GM12872 (cell line): Measurements from ENCODE around the gene APMAP.

Experiments used
- TF ChIP-seq, protein P1 (sequence below): IDR thresholded peaks from 3 replicates; pipeline ENCODE4 v1.5.1; 2011; ENCODE audit warnings: low read depth, mild to moderate bottlenecking, low read length, moderate library complexity; ENCODE audit not compliant: insufficient read depth

The APMAP gene

DNA sequence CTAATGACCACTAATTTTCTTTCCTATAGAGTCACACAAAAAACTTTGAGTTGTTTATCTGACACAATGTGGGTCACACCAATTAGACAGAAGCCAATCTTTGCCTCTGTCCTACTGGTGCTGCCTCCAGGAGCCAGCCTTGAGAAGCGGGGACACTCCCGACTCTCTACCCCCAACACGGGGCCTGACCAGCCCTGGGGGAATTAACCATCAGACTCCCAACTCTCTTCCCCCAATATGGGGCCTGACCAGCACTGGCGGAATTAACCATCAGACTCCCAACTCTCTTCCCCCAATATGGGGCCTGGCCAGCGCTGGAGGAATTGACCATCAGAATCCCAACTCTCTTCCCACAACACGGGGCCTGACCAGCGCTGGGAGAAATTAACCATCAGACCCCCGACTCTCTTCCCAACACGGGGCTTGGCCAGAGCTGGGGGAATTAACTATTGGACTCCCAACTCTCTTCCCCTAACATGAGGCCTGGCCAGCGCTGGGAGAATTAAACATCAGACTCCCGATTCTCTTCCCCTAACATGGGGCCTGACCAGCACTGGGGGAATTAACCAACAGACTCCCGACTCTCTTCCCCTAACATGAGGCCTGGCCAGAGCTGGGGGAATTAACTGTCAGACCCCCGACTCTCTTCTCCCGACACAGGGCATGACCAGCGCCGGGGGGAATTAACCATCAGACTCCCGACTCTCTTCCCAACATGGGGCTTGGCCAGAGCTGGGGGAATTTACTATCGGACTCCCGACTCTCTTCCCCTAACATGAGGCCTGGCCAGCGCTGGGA is 31.0 kb downstream of the APMAP start:
- TF ChIP-seq, protein P1, sequence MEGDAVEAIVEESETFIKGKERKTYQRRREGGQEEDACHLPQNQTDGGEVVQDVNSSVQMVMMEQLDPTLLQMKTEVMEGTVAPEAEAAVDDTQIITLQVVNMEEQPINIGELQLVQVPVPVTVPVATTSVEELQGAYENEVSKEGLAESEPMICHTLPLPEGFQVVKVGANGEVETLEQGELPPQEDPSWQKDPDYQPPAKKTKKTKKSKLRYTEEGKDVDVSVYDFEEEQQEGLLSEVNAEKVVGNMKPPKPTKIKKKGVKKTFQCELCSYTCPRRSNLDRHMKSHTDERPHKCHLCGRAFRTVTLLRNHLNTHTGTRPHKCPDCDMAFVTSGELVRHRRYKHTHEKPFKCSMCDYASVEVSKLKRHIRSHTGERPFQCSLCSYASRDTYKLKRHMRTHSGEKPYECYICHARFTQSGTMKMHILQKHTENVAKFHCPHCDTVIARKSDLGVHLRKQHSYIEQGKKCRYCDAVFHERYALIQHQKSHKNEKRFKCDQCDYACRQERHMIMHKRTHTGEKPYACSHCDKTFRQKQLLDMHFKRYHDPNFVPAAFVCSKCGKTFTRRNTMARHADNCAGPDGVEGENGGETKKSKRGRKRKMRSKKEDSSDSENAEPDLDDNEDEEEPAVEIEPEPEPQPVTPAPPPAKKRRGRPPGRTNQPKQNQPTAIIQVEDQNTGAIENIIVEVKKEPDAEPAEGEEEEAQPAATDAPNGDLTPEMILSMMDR = no peak

- TF ChIP-seq, protein P1 = no peak
These were observed 31.7 kb downstream of the APMAP start for GRCh38 chr20:24960861-24961260.

GRCh38 chr20:24960302-24960801 is 32.2 kb downstream of the APMAP start:
- TF ChIP-seq, protein P1 = no peak

DNA sequence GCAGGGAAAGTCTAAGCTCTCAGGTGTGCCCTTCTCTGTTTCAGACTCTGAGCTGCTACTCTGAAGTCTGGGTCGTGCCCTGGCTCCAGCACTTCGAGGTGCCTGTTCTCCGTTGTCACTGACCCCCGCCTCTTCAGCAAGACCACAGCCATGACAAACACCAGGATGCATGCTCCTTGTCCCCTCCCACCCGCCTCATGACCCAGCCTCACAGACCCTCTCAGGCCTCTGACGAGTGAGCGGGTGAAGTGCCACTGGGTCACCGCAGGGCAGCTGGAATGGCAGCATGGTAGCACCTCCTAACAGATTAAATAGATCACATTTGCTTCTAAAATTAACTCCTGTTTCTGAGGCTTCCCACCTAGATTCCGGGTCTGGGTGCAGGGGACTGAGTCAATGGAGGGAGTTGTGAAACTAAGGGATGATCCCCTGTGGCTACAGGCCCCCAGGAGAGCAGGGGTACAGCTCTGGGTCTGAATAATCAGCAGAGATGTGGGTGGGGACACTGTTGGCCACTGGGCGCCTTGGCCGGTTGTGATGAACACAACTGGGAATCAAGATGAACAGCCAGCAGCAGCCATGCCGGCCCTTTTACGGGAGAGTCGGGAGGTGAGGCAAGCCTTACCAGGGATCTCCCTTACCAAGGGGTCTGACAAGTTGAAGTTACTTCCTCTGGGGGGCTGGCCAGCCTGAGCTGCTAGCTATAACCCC is 32.8 kb downstream of the APMAP start:
- TF ChIP-seq, protein P1 = no peak

- TF ChIP-seq, protein P1 = no peak
These were observed 33.8 kb downstream of the APMAP start for GRCh38 chr20:24958506-24959385.

GRCh38 chr20:24957326-24958016 is 35.1 kb downstream of the APMAP start:
- TF ChIP-seq, protein P1 = no peak
